NCI-H226 (cell line): ENCODE data around the gene NKAIN2.

ENCODE experiments used
- DNase-seq: peaks from one replicate; pipeline ENCODE4 v3.0.0-alpha.2; 2015

NKAIN2 gene

DNA sequence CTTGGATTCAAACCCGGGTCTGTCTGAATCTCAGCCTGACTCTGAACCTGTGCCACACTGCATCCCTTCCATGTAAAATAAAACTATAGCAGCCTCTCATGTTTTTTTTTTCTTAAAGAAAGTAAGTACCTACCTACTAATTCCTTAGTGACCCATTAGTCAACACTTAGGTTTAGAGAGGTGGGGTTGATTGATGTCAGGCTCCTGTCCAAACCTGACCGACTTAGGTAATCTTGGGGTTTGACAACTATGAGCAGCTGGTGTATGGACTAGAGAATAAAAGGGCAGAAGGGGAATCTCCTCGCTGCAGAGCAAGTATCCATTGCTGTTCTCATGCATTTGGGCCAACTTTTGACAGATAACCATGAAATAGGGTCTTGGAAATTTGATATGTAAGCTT is 6.5 kb downstream of the NKAIN2 start:
- no peak for DNase-seq

DNA sequence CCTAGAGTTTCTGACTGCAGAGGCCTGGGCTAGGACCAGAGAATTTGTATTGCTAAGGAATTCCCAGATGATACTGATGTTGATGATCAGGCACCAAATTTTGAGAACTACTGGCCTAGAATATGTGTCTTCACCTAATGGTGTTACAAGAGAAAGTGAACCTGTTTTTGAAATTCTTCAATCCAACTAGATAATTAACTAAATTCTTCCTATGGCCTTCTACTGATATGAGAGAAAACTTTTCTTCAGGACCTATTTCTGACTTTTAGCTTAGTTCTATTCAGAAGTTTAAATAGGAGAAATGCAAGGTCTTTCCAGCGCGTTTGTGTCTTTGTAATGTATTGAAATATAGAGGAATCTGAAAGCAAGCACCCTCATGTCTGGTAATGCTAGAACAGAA is 7.3 kb downstream of the NKAIN2 start:
- DNase-seq, result no peak

DNA sequence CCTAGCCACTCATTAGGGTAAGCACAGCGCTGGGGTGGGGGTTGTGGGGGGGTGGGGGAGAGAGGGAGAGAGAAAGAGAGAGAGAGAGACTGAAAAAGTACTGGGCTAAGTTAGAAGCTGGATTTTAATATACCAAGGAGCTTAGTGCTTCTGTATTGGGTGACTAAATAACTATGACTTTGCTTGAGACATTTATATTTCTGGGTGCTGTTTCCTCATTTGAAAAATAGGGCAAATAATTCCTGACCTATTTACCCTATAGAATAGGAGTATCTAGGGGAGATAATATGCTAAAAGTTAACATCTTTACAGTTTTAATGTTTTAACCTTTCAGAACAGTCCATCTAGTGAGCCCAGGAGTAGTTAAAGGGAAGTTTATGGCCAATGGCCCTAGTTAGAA is 7.7 kb downstream of the NKAIN2 start:
- no peak for DNase-seq

DNA sequence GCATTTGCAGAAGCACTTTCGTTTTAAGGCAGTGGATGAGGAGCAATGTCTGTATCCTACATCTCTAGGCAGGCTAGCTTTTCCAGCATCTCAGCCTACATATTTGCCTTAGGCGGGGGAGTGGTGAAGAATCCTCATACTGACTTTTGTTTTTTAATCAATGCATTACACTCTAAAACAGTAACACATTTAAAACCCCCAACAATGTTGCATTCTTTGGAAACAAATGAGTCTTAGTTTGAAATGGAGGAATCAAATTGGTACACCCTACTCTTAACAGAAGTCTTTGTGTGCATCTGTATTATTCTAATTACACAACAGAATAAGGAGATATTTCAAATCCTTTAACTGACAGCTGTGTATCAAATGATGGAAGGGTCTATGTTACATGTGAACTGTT is 9.0 kb downstream of the NKAIN2 start:
- no peak for DNase-seq

DNA sequence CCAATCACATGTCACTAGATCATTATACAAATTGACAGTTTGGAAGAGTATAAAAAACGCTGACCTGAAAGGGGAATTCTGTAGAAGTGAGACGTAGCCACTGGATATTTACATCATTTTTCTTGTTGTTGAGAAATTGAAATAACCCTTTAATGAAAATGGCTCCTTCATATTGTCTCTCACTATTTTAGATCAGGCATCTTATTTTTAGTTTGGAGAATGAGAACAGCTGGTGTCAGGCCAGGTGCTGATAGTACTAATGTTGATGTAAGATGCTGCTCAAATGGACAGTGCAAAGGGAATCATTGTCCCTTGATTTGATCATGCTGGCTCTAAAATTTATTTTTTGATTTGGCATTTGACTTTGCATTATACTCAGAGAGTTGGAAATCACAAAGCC is 17.4 kb downstream of the NKAIN2 start:
- no peak for DNase-seq

GRCh38 chr6:123829302-123829953 is 25.8 kb downstream of the NKAIN2 start:
- peak; percentile 81 for DNase-seq

- DNase-seq, result no peak
These were observed 26.5 kb downstream of the NKAIN2 start for GRCh38 chr6:123830120-123830519.

DNA sequence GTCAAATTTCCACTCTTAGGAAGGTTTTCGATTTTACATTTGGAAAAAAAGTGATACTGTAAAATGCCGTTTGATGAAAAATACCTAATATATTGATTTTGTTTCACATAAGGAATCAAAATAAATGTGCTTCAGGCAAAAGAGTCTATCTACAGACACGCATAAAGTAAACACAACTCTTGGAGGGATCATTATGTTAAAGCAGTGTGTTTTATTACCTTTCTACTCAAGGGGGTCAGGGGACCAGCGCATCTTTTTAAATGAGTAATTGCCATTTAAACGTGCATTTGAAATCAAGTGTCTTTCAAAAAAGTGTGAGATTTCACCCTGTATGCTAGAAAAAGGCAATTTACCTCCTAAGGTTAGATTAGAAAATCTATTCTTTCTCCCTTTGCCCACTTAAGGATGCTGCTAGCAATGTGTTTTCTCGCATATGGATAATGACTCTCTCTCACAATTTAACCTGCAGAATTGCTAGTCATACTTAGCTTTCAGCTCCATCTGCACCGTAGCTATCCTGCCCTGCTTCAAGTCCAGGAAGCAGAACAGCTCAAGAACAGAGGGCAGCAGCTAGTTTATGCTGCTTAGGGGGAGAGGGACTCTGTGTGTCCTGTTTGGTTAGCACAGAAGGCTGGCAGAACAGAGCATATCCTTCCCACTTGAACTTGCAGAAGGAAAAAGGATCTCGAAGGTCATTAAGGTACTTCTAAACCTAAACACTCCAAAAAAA is 35.0 kb downstream of the NKAIN2 start:
- DNase-seq, result no peak

DNA sequence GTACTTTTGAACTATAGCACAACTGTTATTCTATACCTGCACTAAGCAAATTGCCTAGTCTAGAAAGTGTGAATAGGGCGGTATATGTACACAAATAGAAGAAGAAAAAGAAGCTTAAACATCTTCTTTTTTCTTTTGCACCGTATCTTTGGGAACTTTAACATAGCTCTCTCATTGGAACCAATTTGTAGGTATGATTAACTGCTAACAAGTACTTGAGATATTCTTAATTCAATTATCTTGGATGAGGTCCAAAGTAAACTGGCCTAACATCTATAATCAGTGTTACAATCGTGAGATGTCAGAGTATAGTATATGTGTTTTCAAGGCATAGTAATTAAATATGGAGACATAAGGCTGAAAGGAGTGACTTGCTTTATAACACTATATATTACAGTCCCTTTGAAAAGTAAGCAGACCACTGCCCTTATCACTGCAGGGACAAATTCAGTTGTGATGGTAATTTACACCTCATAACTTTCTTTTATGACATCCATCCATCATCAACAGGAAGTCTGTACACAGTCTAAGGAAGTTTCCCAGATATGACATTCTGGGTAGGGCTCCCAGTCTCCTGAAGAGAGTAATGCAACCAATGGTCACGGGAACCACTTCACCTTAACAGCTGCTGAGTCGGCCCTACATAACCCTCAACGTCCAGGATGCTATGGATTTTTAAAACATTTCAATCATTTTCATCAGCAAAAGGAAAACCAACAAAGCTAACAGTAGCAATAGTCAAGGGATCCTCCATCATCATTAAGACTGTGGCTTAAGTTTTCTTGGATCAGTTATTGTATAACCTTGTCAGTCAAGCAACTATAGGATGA is 37.6 kb downstream of the NKAIN2 start:
- no peak for DNase-seq

DNA sequence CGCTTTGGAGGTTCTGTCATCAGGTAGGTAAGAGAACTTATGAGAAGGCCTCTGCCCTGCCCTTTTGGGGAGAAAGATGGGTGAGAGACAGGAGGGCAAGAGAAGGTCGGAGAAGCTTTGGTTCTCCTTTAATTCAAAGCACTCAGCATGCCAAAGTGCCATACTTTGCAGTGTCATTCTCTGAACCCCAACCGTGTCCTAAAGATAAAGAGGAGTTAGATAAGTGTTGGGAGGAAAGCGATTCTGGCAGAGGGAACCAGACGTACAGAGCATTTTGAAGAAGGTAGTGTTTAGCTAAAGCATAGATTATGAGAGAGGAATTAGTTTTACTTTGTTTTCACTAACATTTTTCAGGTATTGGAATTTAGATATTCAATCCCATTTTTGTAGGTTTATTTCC is 40.3 kb downstream of the NKAIN2 start:
- no peak for DNase-seq

- DNase-seq, result no peak
These were observed 44.7 kb downstream of the NKAIN2 start for GRCh38 chr6:123848347-123848746.

DNA sequence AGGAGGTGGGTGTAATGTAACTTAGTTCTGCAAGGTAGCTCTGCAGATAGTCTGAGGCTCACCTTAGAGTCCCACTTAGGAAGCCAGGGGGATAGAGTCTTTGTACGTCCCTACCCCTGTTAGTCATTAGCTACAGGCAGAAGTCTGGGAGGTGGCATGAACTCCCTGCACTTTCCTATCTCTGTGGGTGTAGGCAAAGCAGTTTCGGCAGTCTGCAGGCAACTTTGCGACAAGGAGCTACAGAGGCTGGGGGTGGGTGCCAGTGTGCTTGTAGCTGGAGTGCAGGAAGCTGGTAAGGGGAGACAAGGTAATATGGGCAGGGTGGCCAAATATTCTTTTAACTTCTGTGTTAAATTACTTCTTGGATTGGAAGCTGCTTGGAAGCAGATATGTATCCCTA is 45.7 kb downstream of the NKAIN2 start:
- DNase-seq, result no peak

DNA sequence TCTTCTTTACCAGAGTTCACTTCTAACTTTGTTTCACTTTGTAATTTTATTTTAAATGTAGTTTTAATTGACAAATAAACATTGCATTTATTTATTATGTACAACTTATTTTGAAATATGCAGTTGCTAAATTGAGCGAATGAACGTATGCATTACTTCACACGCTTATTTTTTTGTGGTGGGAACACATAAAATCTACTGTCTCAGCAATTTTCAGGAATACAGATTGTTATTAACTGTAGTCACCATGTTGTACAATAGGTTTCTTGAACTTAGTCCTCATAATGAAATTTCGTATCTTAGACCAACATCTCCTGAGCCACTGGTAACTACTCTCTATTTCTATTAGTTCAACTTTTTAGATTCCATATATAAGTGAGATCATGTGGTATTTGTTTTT is 46.9 kb downstream of the NKAIN2 start:
- no peak for DNase-seq

- no peak for DNase-seq
These were observed 50.5 kb downstream of the NKAIN2 start for GRCh38 chr6:123854201-123854600.

DNA sequence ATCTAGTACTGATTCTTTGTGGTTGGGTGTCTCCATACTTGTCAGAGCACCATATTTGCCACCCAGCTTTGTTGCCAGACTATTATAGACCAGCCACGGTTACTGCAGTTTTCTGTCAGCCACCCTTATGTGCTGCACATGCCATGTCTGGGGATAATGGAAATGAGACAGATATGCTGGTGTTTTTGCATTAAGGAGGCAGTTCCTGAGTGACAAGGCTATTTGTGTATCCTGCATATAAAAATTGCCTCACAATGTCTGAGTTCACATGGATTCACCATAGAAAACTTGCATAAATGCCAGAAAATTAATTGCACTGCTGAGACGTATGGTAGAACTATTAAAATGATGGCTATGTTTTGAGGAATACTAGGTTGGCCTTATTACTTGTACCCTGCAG is 51.8 kb downstream of the NKAIN2 start:
- no peak for DNase-seq

- no peak for DNase-seq
These were observed 55.6 kb downstream of the NKAIN2 start for GRCh38 chr6:123859291-123859690.

DNA sequence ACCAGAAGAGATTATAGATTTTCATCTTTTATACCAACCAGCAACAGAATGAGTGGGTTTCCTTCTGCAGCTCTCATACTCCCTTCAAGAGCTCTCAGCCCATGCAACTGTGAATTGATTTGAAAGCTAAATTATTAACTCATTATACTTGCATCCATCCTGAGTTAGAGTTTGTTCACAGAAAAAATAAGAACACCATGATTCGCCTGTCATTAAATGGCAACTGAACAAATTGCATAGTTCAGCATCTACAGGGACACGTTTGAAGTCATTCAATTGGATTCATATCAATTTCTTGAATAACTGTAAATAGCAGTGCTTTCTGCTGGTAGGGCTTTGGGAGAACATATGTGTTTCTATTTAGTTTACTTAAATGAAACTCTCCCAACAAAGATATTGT is 65.7 kb downstream of the NKAIN2 start:
- DNase-seq, result no peak

DNA sequence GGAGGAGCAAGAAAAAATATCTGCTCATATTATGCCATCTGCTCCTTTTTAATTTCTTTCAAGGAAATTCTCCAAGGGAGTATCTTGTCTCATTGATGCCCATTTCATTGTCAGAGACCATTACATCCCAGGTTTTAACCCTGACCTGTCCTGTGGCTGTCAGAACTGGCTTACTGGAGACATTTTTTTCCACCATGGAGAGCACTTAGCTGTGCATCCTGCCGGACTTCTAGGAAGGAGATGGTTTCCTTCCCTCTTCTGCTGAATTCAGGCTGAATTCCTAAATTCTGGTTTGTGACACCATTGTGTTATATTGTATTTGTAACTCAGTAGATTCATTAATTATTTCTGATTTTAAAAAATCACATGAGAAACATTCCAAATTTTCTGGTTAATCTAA is 70.3 kb downstream of the NKAIN2 start:
- DNase-seq, result no peak

DNA sequence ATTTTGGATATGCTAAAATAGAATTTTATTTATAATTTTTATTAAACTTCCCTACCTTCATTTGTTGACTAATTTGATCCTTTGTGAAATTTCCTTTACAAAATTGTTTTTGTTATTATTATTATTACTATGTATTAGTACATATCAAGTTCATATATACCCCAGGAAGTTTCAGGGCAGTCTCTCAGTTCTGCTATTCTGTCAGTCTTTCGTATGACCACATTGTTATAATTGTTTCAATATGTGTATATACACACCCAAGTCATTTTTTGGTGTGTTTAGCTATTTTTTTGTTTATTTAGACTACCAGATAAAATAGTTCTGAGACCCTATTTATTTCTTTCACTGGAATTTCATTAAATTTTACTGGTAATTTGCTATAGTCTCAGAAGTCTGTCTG is 72.1 kb downstream of the NKAIN2 start:
- DNase-seq, result no peak

GRCh38 chr6:123879749-123880148 is 76.1 kb downstream of the NKAIN2 start:
- no peak for DNase-seq

DNA sequence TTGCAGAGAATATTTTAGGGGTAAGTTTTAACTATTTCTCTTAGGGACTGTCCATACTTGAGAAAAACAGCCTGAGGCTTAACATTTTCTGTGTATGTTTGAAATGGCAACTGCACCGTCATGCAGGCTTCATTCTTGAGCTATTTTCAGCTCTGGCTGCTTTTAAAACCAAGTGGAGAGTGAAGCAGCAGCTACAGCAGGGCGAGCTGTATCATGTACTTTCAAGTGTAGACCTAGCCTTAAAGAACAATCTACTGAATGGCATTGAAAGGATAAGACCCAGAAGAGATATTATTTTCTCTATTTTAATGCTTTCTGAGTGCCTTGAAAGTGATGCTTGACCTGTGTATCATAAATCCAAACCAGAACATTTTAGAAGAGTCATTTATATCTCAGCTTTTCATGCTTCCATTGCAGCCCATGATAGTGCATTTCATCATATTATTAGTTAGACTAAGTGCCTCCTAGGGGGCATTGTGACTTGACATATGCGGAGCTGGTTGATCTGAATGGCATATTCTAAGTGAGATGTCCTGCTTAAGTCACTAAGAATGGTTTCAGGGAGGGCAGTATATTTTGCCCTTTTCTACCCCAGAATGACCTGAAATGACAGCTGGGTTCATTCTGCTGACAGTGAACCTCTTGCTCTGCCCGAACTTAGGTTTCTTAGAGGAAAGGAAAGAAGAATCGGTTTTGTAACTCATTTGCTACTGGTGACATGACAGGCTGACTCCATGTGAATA is 85.3 kb downstream of the NKAIN2 start:
- DNase-seq, result no peak

- no peak for DNase-seq
These were observed 91.7 kb downstream of the NKAIN2 start for GRCh38 chr6:123895346-123895745.

- no peak for DNase-seq
These were observed 92.1 kb downstream of the NKAIN2 start for GRCh38 chr6:123895806-123896205.
